Measurements from ENCODE around the gene PRR22. TPM values are rescaled to one million over a fixed set of nuclear protein-coding genes. Genes with fewer than 3 reads are reported as not detected.

PRR22 gene
- total and polyA plus RNA-seq, 9 of the 15 experiments (the other 6 are each of a cell fraction or from before 2014, with no cell fraction given) = 0.03 to 12.0 (median 2.0) TPM; not detected in 1

DNA sequence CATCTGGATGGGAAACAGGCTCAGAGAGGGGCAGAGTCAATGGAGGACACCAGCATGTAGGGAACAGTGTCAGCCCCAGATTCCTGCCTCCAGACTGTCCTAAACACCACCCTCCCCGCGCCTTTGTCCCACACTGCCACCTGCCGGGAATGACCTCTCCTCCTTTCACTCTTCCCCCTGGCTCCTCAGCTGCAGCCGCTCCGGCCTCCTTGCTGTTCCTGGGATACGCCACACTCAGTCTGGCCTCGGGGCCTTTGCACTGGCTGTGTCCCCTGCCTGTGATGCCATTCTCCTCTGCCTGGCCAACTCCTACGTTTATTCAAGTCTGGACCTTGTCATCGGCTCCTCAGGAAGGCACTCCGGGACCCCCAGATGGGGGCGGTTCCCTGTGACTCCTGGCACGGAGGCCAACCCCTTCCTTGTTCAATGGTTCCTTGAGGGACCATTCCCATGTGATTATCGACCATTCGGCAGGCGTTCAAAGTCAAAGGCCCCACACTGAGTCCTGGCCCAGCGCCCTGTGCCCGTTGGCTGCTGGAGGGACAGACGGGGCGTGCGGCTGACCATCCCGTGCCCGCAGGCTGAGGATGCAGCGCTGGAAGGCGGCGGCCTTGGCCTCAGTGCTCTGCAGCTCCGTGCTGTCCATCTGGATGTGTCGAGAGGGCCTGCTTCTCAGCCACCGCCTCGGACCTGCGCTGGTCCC, 39.2 kb upstream of the PRR22 start (continued):
- TF ChIP-seq, protein P1, sequence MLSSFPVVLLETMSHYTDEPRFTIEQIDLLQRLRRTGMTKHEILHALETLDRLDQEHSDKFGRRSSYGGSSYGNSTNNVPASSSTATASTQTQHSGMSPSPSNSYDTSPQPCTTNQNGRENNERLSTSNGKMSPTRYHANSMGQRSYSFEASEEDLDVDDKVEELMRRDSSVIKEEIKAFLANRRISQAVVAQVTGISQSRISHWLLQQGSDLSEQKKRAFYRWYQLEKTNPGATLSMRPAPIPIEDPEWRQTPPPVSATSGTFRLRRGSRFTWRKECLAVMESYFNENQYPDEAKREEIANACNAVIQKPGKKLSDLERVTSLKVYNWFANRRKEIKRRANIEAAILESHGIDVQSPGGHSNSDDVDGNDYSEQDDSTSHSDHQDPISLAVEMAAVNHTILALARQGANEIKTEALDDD (IDR thresholded peaks at IDR 0.05) = no peak
- peak; percentile 50; the same call in 1 of the 2 replicates for TF ChIP-seq SMARCC2 (IDR thresholded peaks at IDR 0.05; ENCODE audit: low read depth)
- TF ChIP-seq, protein P2, sequence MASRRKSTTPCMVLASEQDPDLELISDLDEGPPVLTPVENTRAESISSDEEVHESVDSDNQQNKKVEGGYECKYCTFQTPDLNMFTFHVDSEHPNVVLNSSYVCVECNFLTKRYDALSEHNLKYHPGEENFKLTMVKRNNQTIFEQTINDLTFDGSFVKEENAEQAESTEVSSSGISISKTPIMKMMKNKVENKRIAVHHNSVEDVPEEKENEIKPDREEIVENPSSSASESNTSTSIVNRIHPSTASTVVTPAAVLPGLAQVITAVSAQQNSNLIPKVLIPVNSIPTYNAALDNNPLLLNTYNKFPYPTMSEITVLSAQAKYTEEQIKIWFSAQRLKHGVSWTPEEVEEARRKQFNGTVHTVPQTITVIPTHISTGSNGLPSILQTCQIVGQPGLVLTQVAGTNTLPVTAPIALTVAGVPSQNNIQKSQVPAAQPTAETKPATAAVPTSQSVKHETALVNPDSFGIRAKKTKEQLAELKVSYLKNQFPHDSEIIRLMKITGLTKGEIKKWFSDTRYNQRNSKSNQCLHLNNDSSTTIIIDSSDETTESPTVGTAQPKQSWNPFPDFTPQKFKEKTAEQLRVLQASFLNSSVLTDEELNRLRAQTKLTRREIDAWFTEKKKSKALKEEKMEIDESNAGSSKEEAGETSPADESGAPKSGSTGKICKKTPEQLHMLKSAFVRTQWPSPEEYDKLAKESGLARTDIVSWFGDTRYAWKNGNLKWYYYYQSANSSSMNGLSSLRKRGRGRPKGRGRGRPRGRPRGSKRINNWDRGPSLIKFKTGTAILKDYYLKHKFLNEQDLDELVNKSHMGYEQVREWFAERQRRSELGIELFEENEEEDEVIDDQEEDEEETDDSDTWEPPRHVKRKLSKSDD (conservative IDR thresholded peaks at IDR 0.05; ENCODE audit: low read length) = no peak
- TF ChIP-seq CTBP1 (IDR thresholded peaks at IDR 0.05; ENCODE audit: borderline replicate concordance) = peak; percentile 28; the same call in 1 of the 2 replicates
- no peak for TF ChIP-seq ZZZ3 (IDR thresholded peaks at IDR 0.05)
- TF ChIP-seq, protein P3, sequence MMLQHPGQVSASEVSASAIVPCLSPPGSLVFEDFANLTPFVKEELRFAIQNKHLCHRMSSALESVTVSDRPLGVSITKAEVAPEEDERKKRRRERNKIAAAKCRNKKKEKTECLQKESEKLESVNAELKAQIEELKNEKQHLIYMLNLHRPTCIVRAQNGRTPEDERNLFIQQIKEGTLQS (IDR thresholded peaks at IDR 0.05) = no peak
- TF ChIP-seq, protein P3 (CRISPR knock-in tag; conservative IDR thresholded peaks at IDR 0.05) = no peak
- TF ChIP-seq BCOR (IDR thresholded peaks at IDR 0.05) = peak; percentile 49; the same call in 1 of the 2 replicates
- TF ChIP-seq ZFP36 (IDR thresholded peaks at IDR 0.05; ENCODE audit: low read depth, low read length, partially characterized antibody) = peak; percentile 59
- peak; percentile 47; the same call in 1 of the 2 replicates for TF ChIP-seq SMC3 (conservative IDR thresholded peaks at IDR 0.05; ENCODE audit: insufficient read depth, low read depth, low read length)
- no peak for TF ChIP-seq HDAC2 (IDR thresholded peaks at IDR 0.05)
- TF ChIP-seq, protein P4, sequence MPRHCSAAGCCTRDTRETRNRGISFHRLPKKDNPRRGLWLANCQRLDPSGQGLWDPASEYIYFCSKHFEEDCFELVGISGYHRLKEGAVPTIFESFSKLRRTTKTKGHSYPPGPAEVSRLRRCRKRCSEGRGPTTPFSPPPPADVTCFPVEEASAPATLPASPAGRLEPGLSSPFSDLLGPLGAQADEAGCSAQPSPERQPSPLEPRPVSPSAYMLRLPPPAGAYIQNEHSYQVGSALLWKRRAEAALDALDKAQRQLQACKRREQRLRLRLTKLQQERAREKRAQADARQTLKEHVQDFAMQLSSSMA (CRISPR knock-in tag; IDR thresholded peaks at IDR 0.05) = no peak
- no peak for TF ChIP-seq U2AF2 (optimal IDR thresholded peaks at IDR 0.05; ENCODE audit: low read depth, low read length)
- no peak for TF ChIP-seq PCBP1 (IDR thresholded peaks at IDR 0.05; ENCODE audit: low read depth, low read length, poor library complexity, severe bottlenecking)
- TF ChIP-seq GTF2E2 (tag; IDR thresholded peaks at IDR 0.05) = no peak
- TF ChIP-seq, protein P5, sequence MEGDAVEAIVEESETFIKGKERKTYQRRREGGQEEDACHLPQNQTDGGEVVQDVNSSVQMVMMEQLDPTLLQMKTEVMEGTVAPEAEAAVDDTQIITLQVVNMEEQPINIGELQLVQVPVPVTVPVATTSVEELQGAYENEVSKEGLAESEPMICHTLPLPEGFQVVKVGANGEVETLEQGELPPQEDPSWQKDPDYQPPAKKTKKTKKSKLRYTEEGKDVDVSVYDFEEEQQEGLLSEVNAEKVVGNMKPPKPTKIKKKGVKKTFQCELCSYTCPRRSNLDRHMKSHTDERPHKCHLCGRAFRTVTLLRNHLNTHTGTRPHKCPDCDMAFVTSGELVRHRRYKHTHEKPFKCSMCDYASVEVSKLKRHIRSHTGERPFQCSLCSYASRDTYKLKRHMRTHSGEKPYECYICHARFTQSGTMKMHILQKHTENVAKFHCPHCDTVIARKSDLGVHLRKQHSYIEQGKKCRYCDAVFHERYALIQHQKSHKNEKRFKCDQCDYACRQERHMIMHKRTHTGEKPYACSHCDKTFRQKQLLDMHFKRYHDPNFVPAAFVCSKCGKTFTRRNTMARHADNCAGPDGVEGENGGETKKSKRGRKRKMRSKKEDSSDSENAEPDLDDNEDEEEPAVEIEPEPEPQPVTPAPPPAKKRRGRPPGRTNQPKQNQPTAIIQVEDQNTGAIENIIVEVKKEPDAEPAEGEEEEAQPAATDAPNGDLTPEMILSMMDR (IDR thresholded peaks at IDR 0.05 in 2 of 3, conservative IDR thresholded peaks at IDR 0.05 in 1 of 3; ENCODE audit: insufficient read depth in 2 of 3, low read depth in 1 of 3, low read length in 3 of 3) = peak; percentile 73 to 84 (median 76)
- no peak for TF ChIP-seq ZNF780A (CRISPR knock-in tag; IDR thresholded peaks at IDR 0.05)
- TF ChIP-seq PHF21A (IDR thresholded peaks at IDR 0.05; ENCODE audit: borderline replicate concordance, low read depth) = no peak
- TF ChIP-seq ZNF143 (CRISPR knock-in tag; IDR thresholded peaks at IDR 0.05) = no peak
- no peak for TF ChIP-seq E2F3 (CRISPR knock-in tag; IDR thresholded peaks at IDR 0.05)
- TF ChIP-seq RAD21 (CRISPR knock-in tag; conservative IDR thresholded peaks at IDR 0.05 in 1 of 2, IDR thresholded peaks at IDR 0.05 in 1 of 2) = peak; percentile 42 to 75

Data from K562 (cell line).